Sciatic nerve (tissue), 2 donors: Measurements from ENCODE around the gene DPH1. TPM values are rescaled to one million over a fixed set of nuclear protein-coding genes. Genes with fewer than 3 reads are reported as not detected.

Experiments
- ATAC-seq: fragments of 200-7000 bp; cut with Tn5 transposase; one replicate; pipeline ENCODE4 v1.9.1; 2020; ENCODE audit warnings: mild to moderate bottlenecking, moderate library complexity
- DNase-seq: peaks from one replicate; pipeline ENCODE4 v3.0.0-alpha.2; 2020; ENCODE audit warnings: low spot score
- intact Hi-C: fragments of 100-400 bp; cut with DNase I; formaldehyde crosslinking; loops from one replicate; pipeline ENCODE4 v1.14.2; 2022
- total RNA-seq: library from RNA; stranded (reverse); fragmentation: NEBNext Ultra II Directional; extraction: Animal tissue kit (Norgen Biotek cat#: 25700); gene quantifications from one replicate; pipeline ENCODE4 v1.2.1, GENCODE V29; 2021
- donor health status: DM: no; HTN: no; CAD: no.
- donor health status: DM: no; HTN: no; CAD: no.

The DPH1 gene
- total RNA-seq, 1 donor from 2014 or later, result 37.7 TPM

DNA sequence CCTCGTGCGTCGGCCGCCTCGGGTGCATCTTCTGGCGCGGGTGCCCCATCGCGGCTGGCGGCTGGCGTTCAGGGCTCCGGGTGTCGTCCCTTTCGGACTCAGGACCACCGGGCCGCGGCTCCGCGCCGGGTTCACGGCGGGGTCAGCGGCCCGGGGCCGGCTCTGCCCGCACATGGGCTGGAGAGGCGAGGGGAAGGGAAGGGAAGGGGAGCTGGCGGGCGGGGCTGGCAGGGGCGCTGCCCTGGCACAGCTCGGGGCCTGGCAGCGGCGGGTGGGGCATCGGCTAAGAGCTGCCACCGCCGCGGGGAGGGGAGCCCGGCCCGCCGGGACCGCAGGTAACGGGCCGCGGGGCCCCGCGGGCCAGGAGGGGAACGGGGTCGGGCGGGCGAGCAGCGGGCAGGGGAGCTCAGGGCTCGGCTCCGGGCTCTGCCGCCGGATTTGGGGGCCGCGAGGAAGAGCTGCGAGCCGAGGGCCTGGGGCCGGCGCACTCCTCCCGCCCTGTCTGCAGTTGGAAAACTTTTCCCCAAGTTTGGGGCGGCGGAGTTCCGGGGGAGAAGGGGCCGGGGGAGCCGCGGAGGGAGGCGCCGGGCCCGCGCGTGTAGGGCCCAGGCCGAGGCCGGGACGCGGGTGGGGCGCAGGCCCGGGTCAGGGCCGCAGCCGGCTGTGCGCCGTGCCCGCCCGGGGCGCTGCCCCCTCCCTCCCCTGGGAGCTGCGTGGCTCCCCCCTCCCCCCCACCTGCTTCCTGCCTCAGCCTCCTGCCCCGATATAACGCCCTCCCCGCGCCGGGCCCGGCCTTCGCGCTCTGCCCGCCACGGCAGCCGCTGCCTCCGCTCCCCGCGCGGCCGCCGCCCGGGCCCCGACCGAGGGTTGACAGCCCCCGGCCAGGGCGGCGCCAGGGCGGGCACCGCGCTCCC, 25.6 kb downstream of the DPH1 start:
- intact Hi-C loops, result loop anchor here (2.0 kb wide), 1 partner anchor 189 kb away; no protein-coding TSS in a partner anchor
- ATAC-seq (no peak), DNase-seq (no peak)

- intact Hi-C loops, result no loop called here
- DNase-seq (no peak), ATAC-seq (no peak)
Observed at GRCh38 chr17:2056206-2057174, 26.5 kb downstream of the DPH1 start.

DNA sequence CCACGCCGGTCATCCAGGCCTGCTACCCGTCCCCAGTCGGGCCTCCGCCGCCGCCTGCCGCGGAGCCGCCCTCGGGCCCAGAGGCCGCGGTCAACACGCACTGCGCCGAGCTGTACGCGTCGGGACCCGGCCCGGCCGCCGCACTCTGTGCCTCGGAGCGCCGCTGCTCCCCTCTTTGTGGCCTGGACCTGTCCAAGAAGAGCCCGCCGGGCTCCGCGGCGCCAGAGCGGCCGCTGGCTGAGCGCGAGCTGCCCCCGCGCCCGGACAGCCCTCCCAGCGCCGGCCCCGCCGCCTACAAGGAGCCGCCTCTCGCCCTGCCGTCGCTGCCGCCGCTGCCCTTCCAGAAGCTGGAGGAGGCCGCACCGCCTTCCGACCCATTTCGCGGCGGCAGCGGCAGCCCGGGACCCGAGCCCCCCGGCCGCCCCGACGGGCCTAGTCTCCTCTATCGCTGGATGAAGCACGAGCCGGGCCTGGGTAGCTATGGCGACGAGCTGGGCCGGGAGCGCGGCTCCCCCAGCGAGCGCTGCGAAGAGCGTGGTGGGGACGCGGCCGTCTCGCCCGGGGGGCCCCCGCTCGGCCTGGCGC, 27.3 kb downstream of the DPH1 start:
- intact Hi-C loops, result no loop called here

GRCh38 chr17:2057760-2058585, 28.0 kb downstream of the DPH1 start:
- ATAC-seq (no peak), DNase-seq (no peak)
- intact Hi-C loops, result no loop called here

More for the DNA sequence above, 27.3 kb downstream of the DPH1 start:
- DNase-seq (no peak), ATAC-seq (no peak)

DNA sequence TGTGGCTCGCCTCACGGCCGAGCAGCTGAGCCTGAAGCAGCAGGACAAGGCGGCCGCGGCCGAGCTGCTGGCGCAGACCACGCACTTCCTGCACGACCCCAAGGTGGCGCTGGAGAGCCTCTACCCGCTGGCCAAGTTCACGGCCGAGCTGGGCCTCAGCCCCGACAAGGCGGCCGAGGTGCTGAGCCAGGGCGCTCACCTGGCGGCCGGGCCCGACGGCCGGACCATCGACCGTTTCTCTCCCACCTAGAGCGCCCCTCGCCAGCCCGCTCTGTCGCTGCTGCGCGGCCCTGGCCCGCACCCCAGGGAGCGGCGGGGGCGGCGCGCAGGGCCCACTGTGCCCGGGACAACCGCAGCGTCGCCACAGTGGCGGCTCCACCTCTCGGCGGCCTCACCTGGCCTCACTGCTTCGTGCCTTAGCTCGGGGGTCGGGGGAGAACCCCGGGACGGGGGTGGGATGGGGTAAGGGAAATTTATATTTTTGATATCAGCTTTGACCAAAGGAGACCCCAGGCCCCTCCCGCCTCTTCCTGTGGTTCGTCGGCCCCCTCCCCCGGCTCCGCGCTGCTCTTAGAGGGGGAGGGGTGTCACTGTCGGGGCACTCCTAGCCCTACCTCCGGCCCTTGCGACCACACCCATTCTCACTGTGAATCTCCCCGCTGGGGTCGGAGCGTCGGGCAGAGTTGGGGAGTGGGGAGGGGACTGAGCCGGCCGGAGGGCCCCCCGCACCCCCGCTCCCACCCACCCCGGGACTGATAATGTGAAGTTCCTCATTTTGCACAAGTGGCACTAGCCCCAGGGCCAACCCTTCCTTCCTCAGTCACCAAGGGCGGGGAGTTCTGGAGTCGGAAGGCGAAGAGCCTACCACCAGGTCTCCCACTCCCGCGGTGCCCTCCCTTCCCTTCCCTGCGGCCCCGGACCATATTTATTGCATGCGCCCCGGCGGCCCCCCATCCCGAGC, 28.9 kb downstream of the DPH1 start:
- intact Hi-C loops, result no loop called here
- ATAC-seq (peak; percentile 11), DNase-seq (peak; percentile 91)

GRCh38 chr17:2059547-2060384, 29.8 kb downstream of the DPH1 start:
- DNase-seq, result no peak
- intact Hi-C loops, result no loop called here

GRCh38 chr17:2060385-2060658, 30.4 kb downstream of the DPH1 start:
- DNase-seq, result no peak
- no peak for ATAC-seq
- intact Hi-C loops, result no loop called here

More at GRCh38 chr17:2059547-2060384, 29.8 kb downstream of the DPH1 start:
- no peak for ATAC-seq

DNA sequence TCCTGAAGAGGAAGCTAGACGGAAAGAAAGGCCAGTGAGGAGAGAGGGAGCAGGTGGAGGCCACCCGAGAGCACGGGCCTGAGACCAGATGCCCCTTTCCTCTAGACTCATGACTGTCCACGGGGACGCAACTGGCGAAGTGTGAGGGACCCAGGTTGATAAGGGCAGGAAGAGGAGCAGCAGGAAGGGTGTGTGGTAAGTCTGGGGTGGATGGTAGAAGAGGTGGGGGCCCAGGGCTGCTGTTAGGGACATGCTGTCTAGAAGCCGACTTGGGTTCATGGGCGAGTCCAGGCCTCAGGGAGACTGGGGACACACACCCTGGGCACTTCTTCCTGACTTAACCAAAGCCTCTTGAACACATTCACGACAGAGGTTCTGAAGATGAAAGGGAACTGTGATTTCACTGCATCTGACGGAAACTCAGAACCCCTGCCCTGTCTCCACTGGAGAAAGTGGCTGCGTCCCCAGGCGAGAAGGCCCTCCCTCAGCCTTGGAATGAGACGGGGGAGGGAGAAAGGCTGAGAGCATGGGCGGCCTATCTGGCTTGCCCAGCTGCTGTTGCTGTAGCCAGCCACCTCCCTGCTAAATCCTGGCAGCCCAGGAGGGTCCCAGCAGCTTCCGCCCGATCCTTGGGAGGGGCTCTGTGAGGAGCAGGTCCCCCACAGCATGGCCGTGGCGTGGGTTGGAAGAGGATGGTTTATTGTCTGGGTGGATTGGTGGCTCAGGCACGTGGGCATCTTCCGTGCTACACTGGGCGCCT, 30.9 kb downstream of the DPH1 start:
- intact Hi-C loops, result no loop called here
- ATAC-seq (peak; percentile 21), DNase-seq (no peak)

DNA sequence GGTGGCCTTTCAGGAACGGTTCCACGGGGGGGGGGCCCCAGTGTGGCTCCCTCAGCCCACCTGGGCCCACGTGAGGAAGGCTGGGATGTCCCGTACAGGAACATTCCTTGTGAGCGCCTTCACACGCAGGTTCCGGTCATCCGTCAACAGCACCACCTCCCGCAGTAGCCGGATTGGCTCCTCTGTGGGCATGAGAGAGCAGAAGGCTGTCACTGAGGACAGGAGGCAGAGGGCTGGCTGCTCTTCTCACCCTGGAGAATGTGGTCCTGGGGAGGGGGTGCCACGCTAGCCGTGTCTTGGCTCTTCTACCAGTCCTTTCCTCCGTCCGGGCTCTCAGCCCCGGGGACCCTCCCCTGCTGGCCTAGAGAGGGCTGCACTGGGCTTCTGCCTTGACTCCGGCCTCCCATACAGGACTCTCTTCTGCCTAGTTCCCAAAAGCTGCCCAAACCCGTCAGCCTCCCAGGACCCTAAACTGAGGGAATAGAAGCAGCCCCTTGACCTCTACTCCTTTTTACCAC, 31.5 kb downstream of the DPH1 start:
- intact Hi-C loops, result no loop called here
- DNase-seq (peak; percentile 68), ATAC-seq (peak; percentile 25)

- DNase-seq (peak; percentile 64), ATAC-seq (peak; percentile 1)
- intact Hi-C loops, result no loop called here
Observed at GRCh38 chr17:2062571-2063183, 32.7 kb downstream of the DPH1 start.

DNA sequence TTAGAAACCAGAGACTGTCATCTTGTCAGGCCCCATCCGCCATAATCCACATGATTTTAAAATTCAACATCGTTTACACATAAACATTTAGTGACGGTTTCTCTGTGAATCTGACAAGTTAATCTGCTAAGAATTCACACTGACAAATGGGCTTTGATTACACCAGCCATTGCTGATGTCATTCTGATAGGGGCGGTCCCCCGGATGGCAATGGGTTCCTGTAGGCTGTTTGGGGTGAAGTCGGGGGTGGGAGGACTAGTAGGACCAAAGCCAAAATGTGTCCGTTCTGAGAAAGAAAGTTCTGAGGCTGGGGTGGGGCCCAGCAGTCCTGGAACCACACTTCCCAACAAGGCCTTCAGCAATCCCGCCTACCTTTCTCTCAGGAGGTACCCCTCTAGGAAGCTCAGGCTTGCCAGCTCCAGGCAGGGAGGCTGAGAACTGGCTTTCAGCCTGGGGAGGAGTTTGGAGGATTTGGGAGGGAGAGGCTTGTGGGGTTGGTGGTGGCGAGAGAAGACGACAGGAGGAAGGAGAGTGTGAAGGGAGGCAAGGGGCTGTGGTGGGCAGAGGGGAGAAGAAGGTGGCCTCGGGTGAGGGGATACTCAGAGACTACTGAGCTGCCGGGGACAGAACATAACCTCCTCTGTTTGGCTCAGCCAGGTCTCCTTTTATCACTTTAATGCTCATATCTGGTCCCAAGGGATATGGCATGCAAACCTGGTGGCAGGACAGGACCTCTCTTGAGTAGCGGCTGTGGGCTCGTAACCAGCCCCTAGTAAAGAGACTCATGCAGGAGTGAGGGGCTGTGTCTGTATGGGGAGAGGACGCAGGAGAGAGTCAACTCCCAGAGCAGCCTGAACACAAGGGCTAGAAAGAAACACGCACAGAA, 33.6 kb downstream of the DPH1 start:
- DNase-seq (no peak), ATAC-seq (no peak)
- intact Hi-C loops, result no loop called here

- intact Hi-C loops, result no loop called here
- DNase-seq, result no peak
- ATAC-seq, result no peak
Observed at GRCh38 chr17:2064147-2064489, 34.2 kb downstream of the DPH1 start.

GRCh38 chr17:2064520-2064971, 34.6 kb downstream of the DPH1 start:
- ATAC-seq (no peak), DNase-seq (no peak)
- intact Hi-C loops, result no loop called here

GRCh38 chr17:2064980-2065785, 35.2 kb downstream of the DPH1 start:
- intact Hi-C loops, result no loop called here
- DNase-seq (peak; percentile 75), ATAC-seq (peak; percentile 1)
